DMS 273 (cell line): Measurements from ENCODE around the gene NIM1K.
"Not testable (repeated sequence)": the region's sequence is repeated elsewhere in the genome, so short reads cannot be mapped to it uniquely, and the experiment has no call there.

Source experiments
- DNase-seq: peaks from one replicate; lab custom pipeline; 2025; ENCODE audit not compliant: unreplicated experiment; lab: John Stamatoyannopoulos, UW

The NIM1K gene

DNA sequence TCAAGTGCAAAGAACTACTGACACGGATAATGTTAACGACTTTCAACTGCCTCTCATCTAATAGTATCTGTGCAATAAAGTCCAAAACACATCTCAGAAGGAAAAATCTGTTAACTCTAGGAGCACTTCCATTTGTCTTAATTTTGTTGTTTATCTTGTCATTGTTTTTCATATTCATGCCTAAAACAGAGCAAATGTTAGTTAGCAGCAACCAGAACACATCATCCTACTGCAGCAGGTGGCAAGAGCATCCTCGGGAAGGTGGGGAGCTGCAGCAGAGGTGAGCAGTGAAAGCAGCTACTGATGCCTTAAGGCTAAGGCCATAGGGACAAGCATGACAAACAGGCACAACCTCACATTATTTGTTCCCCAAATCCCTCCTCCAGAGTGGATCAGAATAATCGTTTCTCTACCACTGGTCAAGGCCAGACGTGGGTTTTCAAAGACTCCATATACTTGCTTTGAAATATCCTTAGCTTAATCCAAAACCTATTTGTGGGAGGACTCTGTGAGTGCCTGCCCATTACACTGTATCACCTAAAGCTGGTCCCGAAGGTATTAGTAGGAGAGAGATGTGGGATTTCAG is 120.1 kb downstream of the NIM1K start:
- no peak for DNase-seq

- DNase-seq = no peak
These were observed 120.6 kb downstream of the NIM1K start for GRCh38 chr5:43312699-43313034.

DNA sequence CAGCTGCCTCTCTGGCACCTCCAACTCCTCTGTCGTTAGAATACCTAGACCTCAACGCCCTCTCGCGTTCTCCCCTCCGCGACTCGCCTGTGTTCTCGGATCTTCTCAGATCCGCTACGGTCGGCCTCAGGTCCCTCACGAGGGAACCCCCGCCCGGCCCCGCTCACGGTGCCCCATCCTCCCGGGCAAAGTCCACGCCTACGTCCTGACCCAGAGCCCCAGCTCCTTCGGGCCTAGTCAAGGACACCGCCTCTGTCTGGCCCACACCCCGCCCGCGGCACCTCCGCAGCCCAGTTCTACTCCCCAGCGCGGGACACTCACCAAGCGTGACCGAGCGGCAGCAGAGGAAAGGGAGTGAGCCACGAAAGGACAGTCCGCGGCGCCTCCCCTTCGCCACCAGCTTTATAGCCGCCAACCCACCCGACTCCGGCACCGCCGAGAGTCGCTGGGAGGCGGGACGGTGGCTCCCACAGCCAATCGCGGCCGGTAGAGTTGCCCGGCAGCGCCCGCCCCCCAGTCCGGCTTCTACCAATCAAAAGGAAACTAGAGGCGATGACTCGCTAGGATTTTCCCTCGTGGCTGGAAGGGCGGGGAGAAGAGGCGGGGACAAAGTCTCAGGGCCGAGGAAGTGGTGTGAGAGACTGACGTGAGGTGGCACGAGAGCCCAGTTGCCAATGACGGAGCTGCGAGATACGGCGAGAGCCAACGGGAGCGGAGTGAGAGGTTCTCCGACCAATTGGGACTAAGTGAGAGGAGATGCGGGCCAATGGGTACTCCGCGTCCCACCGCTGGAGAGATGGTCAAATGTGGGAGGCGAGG is 121.2 kb downstream of the NIM1K start, which contains the start of gene HMGCS1:
TSS of gene HMGCS1 (minus strand) at position 378 of the 819 bp plus-strand sequence. CDS start 14,447 bp downstream, outside the sequence.
- peak; percentile 100 for DNase-seq

DNA sequence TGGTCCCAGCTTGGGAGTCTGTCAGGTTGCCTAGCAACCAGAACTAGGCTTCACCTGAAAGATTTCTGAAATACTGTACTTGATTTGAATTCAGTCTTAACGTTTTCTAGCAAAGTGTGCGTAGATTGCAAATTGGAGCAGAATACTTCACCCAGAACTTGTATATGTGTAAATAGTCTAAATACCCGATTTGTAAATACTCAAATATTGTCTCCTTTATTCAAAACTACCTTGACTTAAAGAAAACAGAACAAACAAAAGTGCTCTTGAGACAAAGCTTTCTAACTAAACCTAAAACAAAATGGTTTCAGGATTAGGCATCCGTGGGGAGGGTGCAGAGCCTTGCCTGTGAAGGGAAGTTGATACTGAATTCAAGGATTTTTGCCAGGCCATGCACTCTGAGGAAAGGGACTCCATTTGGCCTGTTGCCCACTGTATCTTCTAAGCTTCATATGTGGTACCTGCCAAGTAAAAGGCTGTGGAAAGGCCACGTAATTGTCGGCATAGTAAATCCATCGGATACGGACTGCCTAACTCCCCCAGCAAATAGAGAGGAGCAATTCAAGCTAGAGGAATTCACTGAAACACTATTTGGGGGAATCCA is 121.9 kb downstream of the NIM1K start:
- peak; percentile 73 for DNase-seq

DNA sequence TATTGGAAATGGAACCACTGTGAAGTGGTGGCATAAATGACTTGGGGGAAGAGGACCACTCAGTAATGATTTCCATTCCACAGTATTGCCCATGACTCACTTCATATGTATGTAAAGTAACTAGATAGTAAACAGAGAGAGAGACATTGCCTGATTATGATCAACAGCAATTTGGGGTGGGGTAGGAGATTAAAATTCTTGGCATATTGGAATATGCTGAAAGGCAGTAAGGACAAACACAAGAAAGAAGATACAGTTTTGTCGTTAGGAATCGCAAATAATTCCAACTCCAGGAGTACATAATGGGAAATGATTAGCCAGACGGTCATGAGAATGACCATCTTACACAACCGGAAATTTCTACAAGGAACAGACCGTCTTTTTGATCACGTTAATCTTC is 122.7 kb downstream of the NIM1K start:
- no peak for DNase-seq

- DNase-seq = no peak
These were observed 123.2 kb downstream of the NIM1K start for GRCh38 chr5:43315263-43315662.

GRCh38 chr5:43315682-43316081 is 123.7 kb downstream of the NIM1K start:
- no peak for DNase-seq

GRCh38 chr5:43316421-43316820 is 124.4 kb downstream of the NIM1K start:
- no peak for DNase-seq

GRCh38 chr5:43320846-43321245 is 128.8 kb downstream of the NIM1K start:
- no peak for DNase-seq

DNA sequence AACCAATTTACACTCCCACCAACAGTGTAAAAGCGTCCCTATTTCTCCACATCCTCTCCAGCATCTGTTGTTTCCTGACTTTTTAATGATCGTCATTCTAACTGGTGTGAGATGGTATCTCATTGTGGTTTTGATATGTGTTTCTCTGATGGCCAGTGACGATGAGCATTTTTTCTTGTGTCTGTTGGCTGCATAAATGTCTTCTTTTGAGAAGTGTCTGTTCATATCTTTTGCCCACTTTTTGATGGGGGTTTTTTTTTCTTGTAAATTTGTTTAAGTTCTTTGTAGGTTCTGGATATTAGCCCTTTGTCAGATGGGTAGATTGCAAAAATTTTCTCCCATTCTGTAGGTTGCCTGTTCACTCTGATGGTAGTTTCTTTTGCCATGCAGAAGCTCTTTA is 131.5 kb downstream of the NIM1K start:
- not testable (repeated sequence) for DNase-seq

DNA sequence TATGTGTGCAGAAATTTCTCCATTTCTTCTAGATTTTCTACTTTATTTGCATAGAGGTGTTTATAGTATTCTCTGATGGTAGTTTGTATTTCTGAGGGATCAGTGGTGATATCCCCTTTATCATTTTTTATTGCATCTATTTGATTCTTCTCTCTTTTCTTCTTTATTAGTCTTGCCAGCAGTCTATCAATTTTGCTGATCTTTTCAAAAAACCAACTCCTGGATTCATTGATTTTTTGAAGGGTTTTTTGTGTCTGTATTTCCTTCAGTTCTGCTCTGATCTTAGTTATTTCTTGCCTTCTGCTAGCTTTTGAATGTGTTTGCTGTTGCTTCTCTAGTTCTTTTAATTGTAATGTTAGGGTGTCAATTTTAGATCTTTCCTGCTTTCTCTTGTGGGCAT is 133.6 kb downstream of the NIM1K start:
- DNase-seq = not testable (repeated sequence)
